ENCODE data around the gene MSGN1.

Gene MSGN1

GRCh38 chr2:17772532-17772931, 43.7 kb upstream of the MSGN1 start:
- TF ChIP-seq RAD21 (IDR thresholded peaks at IDR 0.05; ENCODE audit: low read depth): no peak
- no peak for TF ChIP-seq EGR1 (IDR thresholded peaks at IDR 0.05)

GRCh38 chr2:17780546-17780945, 35.7 kb upstream of the MSGN1 start:
- TF ChIP-seq USF1 (IDR thresholded peaks at IDR 0.05): no peak
- no peak for TF ChIP-seq TCF12 (IDR thresholded peaks at IDR 0.05; ENCODE audit: low read depth)
- TF ChIP-seq TEAD4 (IDR thresholded peaks at IDR 0.05): no peak
- TF ChIP-seq NFIC (IDR thresholded peaks at IDR 0.05): no peak
- TF ChIP-seq TAF1 (IDR thresholded peaks at IDR 0.05; ENCODE audit: low read depth): no peak
- TF ChIP-seq, protein P1, sequence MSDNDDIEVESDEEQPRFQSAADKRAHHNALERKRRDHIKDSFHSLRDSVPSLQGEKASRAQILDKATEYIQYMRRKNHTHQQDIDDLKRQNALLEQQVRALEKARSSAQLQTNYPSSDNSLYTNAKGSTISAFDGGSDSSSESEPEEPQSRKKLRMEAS (IDR thresholded peaks at IDR 0.05): no peak
- no peak for TF ChIP-seq EP300 (IDR thresholded peaks at IDR 0.05; ENCODE audit: borderline replicate concordance)
- TF ChIP-seq YY1 (IDR thresholded peaks at IDR 0.05; ENCODE audit: low read depth): no peak
- TF ChIP-seq EGR1 (IDR thresholded peaks at IDR 0.05): no peak
- TF ChIP-seq FOXM1 (IDR thresholded peaks at IDR 0.05; ENCODE audit: borderline replicate concordance, low read depth): no peak
- TF ChIP-seq ZBTB7A (IDR thresholded peaks at IDR 0.05; ENCODE audit: low read depth): no peak

- TF ChIP-seq CEBPB (IDR thresholded peaks at IDR 0.05): no peak
- no peak for TF ChIP-seq NFIC (IDR thresholded peaks at IDR 0.05)
- TF ChIP-seq TCF12 (IDR thresholded peaks at IDR 0.05; ENCODE audit: low read depth): no peak
- no peak for TF ChIP-seq RAD21 (IDR thresholded peaks at IDR 0.05; ENCODE audit: low read depth)
- TF ChIP-seq EGR1 (IDR thresholded peaks at IDR 0.05): no peak
- no peak for TF ChIP-seq FOXM1 (IDR thresholded peaks at IDR 0.05; ENCODE audit: borderline replicate concordance, low read depth)
- TF ChIP-seq USF1 (IDR thresholded peaks at IDR 0.05): no peak
- TF ChIP-seq, protein P1 (IDR thresholded peaks at IDR 0.05): no peak
- no peak for TF ChIP-seq EP300 (IDR thresholded peaks at IDR 0.05; ENCODE audit: borderline replicate concordance)
Observed at GRCh38 chr2:17781482-17781881, 34.8 kb upstream of the MSGN1 start.

- TF ChIP-seq USF1 (IDR thresholded peaks at IDR 0.05): no peak
Observed at GRCh38 chr2:17786727-17787126, 29.5 kb upstream of the MSGN1 start.

DNA sequence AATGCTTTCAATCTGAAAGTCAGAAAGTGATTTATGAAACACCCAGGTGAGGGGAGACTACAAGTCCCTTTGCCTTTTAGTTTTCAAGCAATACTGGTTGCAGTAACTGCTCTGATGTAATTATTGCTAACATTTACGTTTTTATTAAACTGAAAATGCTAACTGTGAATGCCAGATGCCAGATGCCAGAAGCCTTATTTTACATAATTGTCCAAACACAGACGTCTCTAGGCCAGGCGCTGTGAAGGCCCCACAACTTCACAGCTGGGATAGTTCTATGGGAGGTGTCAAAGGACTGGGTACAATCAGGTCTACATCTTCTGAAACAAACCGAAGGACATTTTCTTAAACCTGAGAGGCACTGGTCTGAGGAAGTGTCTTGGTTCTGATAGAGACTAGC, 27.5 kb upstream of the MSGN1 start:
- TF ChIP-seq TEAD4 (IDR thresholded peaks at IDR 0.05) (no peak), REST (IDR thresholded peaks at IDR 0.05; ENCODE audit: low read depth) (no peak), FOXM1 (IDR thresholded peaks at IDR 0.05; ENCODE audit: borderline replicate concordance, low read depth) (no peak), ZBTB7A (IDR thresholded peaks at IDR 0.05; ENCODE audit: low read depth) (no peak), YY1 (IDR thresholded peaks at IDR 0.05; ENCODE audit: low read depth) (no peak), TAF1 (IDR thresholded peaks at IDR 0.05; ENCODE audit: low read depth) (no peak), CREB1 (IDR thresholded peaks at IDR 0.05; ENCODE audit: low read depth) (no peak), CEBPB (IDR thresholded peaks at IDR 0.05) (no peak), NFIC (IDR thresholded peaks at IDR 0.05) (no peak), EP300 (IDR thresholded peaks at IDR 0.05; ENCODE audit: borderline replicate concordance) (no peak), TCF12 (IDR thresholded peaks at IDR 0.05; ENCODE audit: low read depth) (no peak), USF1 (IDR thresholded peaks at IDR 0.05) (no peak), RAD21 (IDR thresholded peaks at IDR 0.05; ENCODE audit: low read depth) (no peak), EGR1 (IDR thresholded peaks at IDR 0.05) (no peak)
- TF ChIP-seq, protein P1 (IDR thresholded peaks at IDR 0.05): no peak

GRCh38 chr2:17790536-17790935, 25.7 kb upstream of the MSGN1 start:
- TF ChIP-seq REST (IDR thresholded peaks at IDR 0.05; ENCODE audit: low read depth) (no peak), TCF12 (IDR thresholded peaks at IDR 0.05; ENCODE audit: low read depth) (no peak), TEAD4 (IDR thresholded peaks at IDR 0.05) (no peak), TAF1 (IDR thresholded peaks at IDR 0.05; ENCODE audit: low read depth) (no peak), CREB1 (IDR thresholded peaks at IDR 0.05; ENCODE audit: low read depth) (no peak), FOXM1 (IDR thresholded peaks at IDR 0.05; ENCODE audit: borderline replicate concordance, low read depth) (no peak), EP300 (IDR thresholded peaks at IDR 0.05; ENCODE audit: borderline replicate concordance) (no peak), CEBPB (IDR thresholded peaks at IDR 0.05) (no peak), RAD21 (IDR thresholded peaks at IDR 0.05; ENCODE audit: low read depth) (no peak), EGR1 (IDR thresholded peaks at IDR 0.05) (no peak), NFIC (IDR thresholded peaks at IDR 0.05) (no peak), YY1 (IDR thresholded peaks at IDR 0.05; ENCODE audit: low read depth) (no peak), USF1 (IDR thresholded peaks at IDR 0.05) (no peak)
- TF ChIP-seq, protein P1 (IDR thresholded peaks at IDR 0.05): no peak

All from Ishikawa (cell line).